K562 (cell line): ENCODE measurements around the gene ATP1A3. TPM values are rescaled to one million over a fixed set of nuclear protein-coding genes. Genes with fewer than 3 reads are reported as not detected.
A peak's percentile ranks its signal among the peaks of the same experiment; 100 is the strongest.

Experiments used
- CBX1 ChIP-seq: sonication (generic); IDR thresholded peaks from 2 replicates; pipeline ENCODE4 v1.6.1; 2016; ENCODE audit warnings: antibody characterized with exemption, low read depth, mild to moderate bottlenecking
- CBX8 ChIP-seq: fragments of 200-600 bp; sonication (generic); IDR thresholded peaks from 2 replicates; pipeline ENCODE4 v1.6.1; 2012; ENCODE audit warnings: borderline replicate concordance, mixed run types, low read depth, mild to moderate bottlenecking, moderate library complexity, mixed read lengths, low read length, control low read depth, inconsistent platforms; ENCODE audit not compliant: poor library complexity, severe bottlenecking; ENCODE audit errors: extremely low read depth
- CHD4 ChIP-seq: fragments of 200-600 bp; sonication (generic); IDR thresholded peaks from 3 replicates; pipeline ENCODE4 v1.6.1; 2012; ENCODE audit warnings: low read depth, mild to moderate bottlenecking, mixed read lengths, low read length, inconsistent platforms; ENCODE audit not compliant: insufficient read depth, insufficient replicate concordance, poor library complexity, severe bottlenecking
- ETV1 ChIP-seq: fragments of 450-650 bp; conservative IDR thresholded peaks from 2 replicates; pipeline ENCODE4 v1.6.1; 2016; ENCODE audit warnings: missing genetic modification characterization, control low read depth, low read depth, missing compliant biosample characterization
- GABPB2 ChIP-seq: fragments of 250-450 bp; sonication (Bioruptor Pico); conservative IDR thresholded peaks from 2 replicates; pipeline ENCODE4 v1.5.1; 2021; ENCODE audit warnings: mild to moderate bottlenecking
- HDAC2 ChIP-seq: fragments of 450-650 bp; IDR thresholded peaks from 2 replicates; pipeline ENCODE4 v1.6.1; 2016; ENCODE audit warnings: mild to moderate bottlenecking
- KDM2B ChIP-seq: fragments of 250-450 bp; sonication (Bioruptor Pico); IDR thresholded peaks from 2 replicates; pipeline ENCODE4 v1.8.0; 2021; ENCODE audit warnings: mild to moderate bottlenecking, moderate library complexity
- LCOR ChIP-seq: sonication (generic); formaldehyde crosslinking; IDR thresholded peaks from 2 replicates; pipeline ENCODE4 v1.8.0; 2022; ENCODE audit warnings: mild to moderate bottlenecking, missing genetic modification reagents
- NFE2L1 ChIP-seq: fragments of 450-650 bp; IDR thresholded peaks from 2 replicates; pipeline ENCODE4 v1.6.1; 2016; ENCODE audit warnings: missing genetic modification characterization, low read depth, mild to moderate bottlenecking, missing compliant biosample characterization, moderate library complexity, borderline replicate concordance
- NR2C1 ChIP-seq, 2 experiments: fragments of 450-650 bp; IDR thresholded peaks; 2 replicates each; pipeline ENCODE4 v1.6.1; 2017; ENCODE audit warnings: mild to moderate bottlenecking in 2 of 2, antibody characterized with exemption in 1 of 2, inconsistent platforms in 1 of 2, missing compliant biosample characterization in 1 of 2, missing genetic modification characterization in 1 of 2
- PTBP1 ChIP-seq: fragments of 200-400 bp; formaldehyde crosslinking; IDR thresholded peaks from 2 replicates; pipeline ENCODE4 v1.6.1; 2017; ENCODE audit warnings: low read depth, low read length
- RCOR1 ChIP-seq, 2 experiments: IDR thresholded peaks; 2 replicates each; pipeline ENCODE4 v1.6.1; 2012; ENCODE audit warnings: low read depth in 2 of 2, low read length in 2 of 2, borderline replicate concordance in 1 of 2, improper control_type of control experiment in 1 of 2
- SPI1 ChIP-seq: IDR thresholded peaks from 2 replicates; pipeline ENCODE4 v1.6.1; 2011; ENCODE audit warnings: low read depth, low read length, control low read depth, borderline replicate concordance
- STAT5A ChIP-seq: IDR thresholded peaks from 2 replicates; pipeline ENCODE4 v1.6.1; 2012; ENCODE audit warnings: low read length, inconsistent platforms, borderline replicate concordance
- TAF1 ChIP-seq: IDR thresholded peaks from 2 replicates; pipeline ENCODE4 v1.6.1; 2011; ENCODE audit warnings: mild to moderate bottlenecking, low read length, moderate library complexity; ENCODE audit not compliant: insufficient read depth, control insufficient read depth, severe bottlenecking; ENCODE audit errors: extremely low read depth
- TCF7L2 ChIP-seq: fragments of 150-350 bp; IDR thresholded peaks from 2 replicates; pipeline ENCODE4 v1.6.1; 2016; ENCODE audit warnings: low read depth, mild to moderate bottlenecking, low read length, moderate library complexity
- ZNF23 ChIP-seq: fragments of 250-450 bp; sonication (Bioruptor Pico); IDR thresholded peaks from 2 replicates; pipeline ENCODE4 v1.4.0; 2020; ENCODE audit warnings: mild to moderate bottlenecking
- polyA plus RNA-seq, 8 experiments: library from polyadenylated mRNA; depleted of rRNA in 4 of 8; stranded (reverse) in 5 of 8; unstranded in 3 of 8; fragments of >200 nt; fragmentation: Nextera tagmentation in 2 of 8; fragmentation: Illumina TruSeq in 1 of 8; extraction: Ambion mirVana in 2 of 8; extraction: Trizol in 1 of 8; gene quantifications; 2 replicates each; pipeline versions ENCODE4 v1.2.1 to v1.2.3, GENCODE V29; 2011 to 2014; ENCODE audit warnings: inconsistent platforms in 1 of 8, missing spikeins in 1 of 8
- total RNA-seq, 7 experiments: library from RNA; depleted of rRNA in 6 of 7; stranded (reverse); fragments of >200 nt in 6 of 7; fragmentation: Illumina TruSeq in 2 of 7; extraction: Trizol in 2 of 7; gene quantifications; 2 replicates each; pipeline versions ENCODE4 v1.2.1 to v1.2.3, GENCODE V29; 2011 to 2021; ENCODE audit warnings: low replicate concordance in 1 of 7
- TF ChIP-seq, protein P1 (sequence below): fragments of 250-450 bp; sonication (Bioruptor Pico); IDR thresholded peaks from 2 replicates; pipeline ENCODE4 v1.8.0; 2021; ENCODE audit warnings: moderate library complexity, mild to moderate bottlenecking, inconsistent platforms
- TF ChIP-seq, protein P2 (sequence below): fragments of 200-800 bp; sonication (Bioruptor generic); IDR thresholded peaks from 2 replicates; pipeline ENCODE4 v1.6.1; 2017; ENCODE audit warnings: missing genetic modification characterization, missing compliant biosample characterization
- TF ChIP-seq, protein P3 (sequence below): IDR thresholded peaks from 2 replicates; pipeline ENCODE4 v1.6.1; 2014; ENCODE audit warnings: antibody characterized with exemption

The ATP1A3 gene
- total and polyA plus RNA-seq, 9 of the 15 experiments (the other 6 are each of a cell fraction or from before 2014, with no cell fraction given): 0.03 to 1.0 (median 0.17) TPM; not detected in 3

DNA sequence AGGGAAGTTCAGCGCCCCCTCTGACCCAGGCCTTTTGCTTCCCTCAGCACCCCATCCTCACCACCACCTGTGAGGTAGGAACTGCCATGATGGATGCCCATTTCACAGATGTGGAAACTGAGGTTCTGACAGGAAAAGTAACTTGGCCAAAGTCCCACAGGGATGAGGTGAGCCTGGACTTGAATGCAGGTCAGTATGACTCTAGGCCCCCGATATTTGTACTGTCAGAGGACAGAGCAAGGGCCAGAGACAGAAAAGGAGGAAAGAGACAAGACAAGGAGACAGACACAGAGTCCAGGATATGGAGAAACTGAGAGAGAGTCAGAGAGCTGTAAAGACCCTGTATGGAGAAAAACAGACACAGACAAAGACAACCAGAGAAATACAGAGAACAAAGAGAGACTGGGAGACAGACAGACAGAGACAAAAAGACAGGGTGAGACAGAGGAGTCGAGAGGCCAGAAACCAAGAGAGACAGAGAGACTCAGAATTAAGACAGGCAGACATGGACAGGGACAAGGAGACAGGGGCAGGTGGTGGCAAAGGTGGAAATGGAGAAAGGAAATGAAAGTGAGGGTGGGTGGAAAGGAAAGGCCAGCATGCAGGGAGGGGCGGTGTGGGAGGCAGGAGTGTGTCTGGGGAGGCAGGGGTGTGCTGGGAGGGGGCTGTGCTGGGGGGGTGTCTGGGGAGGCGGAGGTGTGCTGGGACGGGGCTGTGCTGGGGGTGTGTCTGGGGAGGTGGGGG lies 70.8 kb downstream of the ATP1A3 start (continued):
- no peak for TF ChIP-seq TAF1
- TF ChIP-seq STAT5A: no peak
- TF ChIP-seq CBX1: peak; percentile 95; the same call in 1 of the 2 replicates
- no peak for TF ChIP-seq ZNF23 (CRISPR knock-in tag)
- TF ChIP-seq ETV1: no peak
- no peak for TF ChIP-seq CBX8
- TF ChIP-seq GABPB2: no peak
- TF ChIP-seq NR2C1 (IDR thresholded peaks at IDR 0.05): no peak
- TF ChIP-seq NR2C1 (tag; IDR thresholded peaks at IDR 0.05): no peak
- peak; percentile 39 to 91; a peak in 3 of 4 replicates for TF ChIP-seq RCOR1 (IDR thresholded peaks at IDR 0.05; ENCODE audit: borderline replicate concordance in 1 of 2, low read depth in 2 of 2, low read length in 2 of 2)
- no peak for TF ChIP-seq NFE2L1 (tag)
- TF ChIP-seq, protein P1, sequence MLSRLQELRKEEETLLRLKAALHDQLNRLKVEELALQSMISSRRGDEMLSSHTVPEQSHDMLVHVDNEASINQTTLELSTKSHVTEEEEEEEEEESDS: no peak
- peak; percentile 52 for TF ChIP-seq CHD4
- peak; percentile 84; the same call in 1 of the 2 replicates for TF ChIP-seq PTBP1
- TF ChIP-seq, protein P2, sequence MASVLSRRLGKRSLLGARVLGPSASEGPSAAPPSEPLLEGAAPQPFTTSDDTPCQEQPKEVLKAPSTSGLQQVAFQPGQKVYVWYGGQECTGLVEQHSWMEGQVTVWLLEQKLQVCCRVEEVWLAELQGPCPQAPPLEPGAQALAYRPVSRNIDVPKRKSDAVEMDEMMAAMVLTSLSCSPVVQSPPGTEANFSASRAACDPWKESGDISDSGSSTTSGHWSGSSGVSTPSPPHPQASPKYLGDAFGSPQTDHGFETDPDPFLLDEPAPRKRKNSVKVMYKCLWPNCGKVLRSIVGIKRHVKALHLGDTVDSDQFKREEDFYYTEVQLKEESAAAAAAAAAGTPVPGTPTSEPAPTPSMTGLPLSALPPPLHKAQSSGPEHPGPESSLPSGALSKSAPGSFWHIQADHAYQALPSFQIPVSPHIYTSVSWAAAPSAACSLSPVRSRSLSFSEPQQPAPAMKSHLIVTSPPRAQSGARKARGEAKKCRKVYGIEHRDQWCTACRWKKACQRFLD (CRISPR knock-in tag): no peak
- no peak for TF ChIP-seq SPI1
- TF ChIP-seq TCF7L2: no peak
- TF ChIP-seq HDAC2: peak; percentile 87; the same call in 1 of the 2 replicates
- TF ChIP-seq KDM2B: no peak
- TF ChIP-seq, protein P3, sequence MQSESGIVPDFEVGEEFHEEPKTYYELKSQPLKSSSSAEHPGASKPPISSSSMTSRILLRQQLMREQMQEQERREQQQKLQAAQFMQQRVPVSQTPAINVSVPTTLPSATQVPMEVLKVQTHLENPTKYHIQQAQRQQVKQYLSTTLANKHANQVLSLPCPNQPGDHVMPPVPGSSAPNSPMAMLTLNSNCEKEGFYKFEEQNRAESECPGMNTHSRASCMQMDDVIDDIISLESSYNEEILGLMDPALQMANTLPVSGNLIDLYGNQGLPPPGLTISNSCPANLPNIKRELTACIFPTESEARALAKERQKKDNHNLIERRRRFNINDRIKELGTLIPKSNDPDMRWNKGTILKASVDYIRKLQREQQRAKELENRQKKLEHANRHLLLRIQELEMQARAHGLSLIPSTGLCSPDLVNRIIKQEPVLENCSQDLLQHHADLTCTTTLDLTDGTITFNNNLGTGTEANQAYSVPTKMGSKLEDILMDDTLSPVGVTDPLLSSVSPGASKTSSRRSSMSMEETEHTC: no peak
- no peak for TF ChIP-seq LCOR
